Colonic mucosa (tissue), 4 donors: ENCODE results near the gene POTED. TPM values are rescaled to one million over a fixed set of nuclear protein-coding genes. Genes with fewer than 3 reads are reported as not detected.
"Not testable (repeated sequence)": the region's sequence is repeated elsewhere in the genome, so short reads cannot be mapped to it uniquely, and the experiment has no call there.

Experiments
- DNase-seq: peaks from one replicate; pipeline ENCODE4 v3.0.0-alpha.2; 2020
- H3K27ac ChIP-seq: fragments of 200-600 bp; one replicate; pipeline ENCODE4 v1.8.0; 2021
- H3K27me3 ChIP-seq: fragments of 200-600 bp; one replicate; pipeline ENCODE4 v1.8.0; 2021
- H3K36me3 ChIP-seq: fragments of 200-600 bp; one replicate; pipeline ENCODE4 v1.8.0; 2021
- H3K4me1 ChIP-seq: fragments of 200-600 bp; one replicate; pipeline ENCODE4 v1.8.0; 2021; ENCODE audit warnings: mild to moderate bottlenecking
- H3K4me3 ChIP-seq: fragments of 200-600 bp; one replicate; pipeline ENCODE4 v1.8.0; 2021
- H3K9ac ChIP-seq, 2 donors: one replicate each; pipeline ENCODE4 v1.7.0; 2013; ENCODE audit warnings: control low read depth in 2 of 2, low read depth in 2 of 2, low read length in 2 of 2
- H3K9me3 ChIP-seq: fragments of 200-600 bp; one replicate; pipeline ENCODE4 v1.8.0; 2021
- intact Hi-C: fragments of 100-400 bp; cut with DNase I; formaldehyde crosslinking; loops from one replicate; pipeline ENCODE4 v1.14.1; 2022
- microRNA-seq: library from miRNA; unstranded; fragments of <30 nt; microRNA quantifications from one replicate; pipeline ENCODE4, GENCODE V29; 2019
- total RNA-seq, 2 donors: library from RNA; stranded (reverse); fragmentation: NEBNext Ultra II Directional in 1 of 2; extraction: Animal tissue kit (Norgen Biotek cat#: 25700) in 1 of 2; gene quantifications; one replicate each; pipeline ENCODE4 v1.2.1, GENCODE V29; 2021
- donor health status: healthy.
- donor health status: DM: no; HTN: no; CAD: no.
- donor health status: DM: no; HTN: no; CAD: no.

Gene POTED
- total RNA-seq: not detected

- H3K9me3 ChIP-seq, H3K36me3 ChIP-seq, H3K4me1 ChIP-seq, intact Hi-C loops, H3K9ac ChIP-seq, H3K4me3 ChIP-seq, DNase-seq, H3K27ac ChIP-seq, H3K27me3 ChIP-seq: not testable (repeated sequence)
These were observed at the start of gene POTED for GRCh38 chr21:13609477-13609876. POTED (plus strand) TSS chr21:13609777; CDS start chr21:13610229, 452 bp downstream.

GRCh38 chr21:13650101-13650500 is 40.5 kb downstream of the POTED start:
- H3K4me3 ChIP-seq, H3K4me1 ChIP-seq, H3K27me3 ChIP-seq, intact Hi-C loops, H3K27ac ChIP-seq, H3K36me3 ChIP-seq, H3K9me3 ChIP-seq, H3K9ac ChIP-seq, DNase-seq: not testable (repeated sequence)

- H3K36me3 ChIP-seq, H3K27me3 ChIP-seq, H3K4me1 ChIP-seq, H3K9ac ChIP-seq, intact Hi-C loops, H3K27ac ChIP-seq, H3K9me3 ChIP-seq, H3K4me3 ChIP-seq, DNase-seq: not testable (repeated sequence)
These were observed 42.2 kb downstream of the POTED start for GRCh38 chr21:13651746-13652145.

Small RNAs within 50 kb of the gene (microRNA-seq; reads per million reads assigned to microRNA genes)
- gene MIR3118-1: not detected
